IPS-20b (cell line): ENCODE measurements around the gene SHISAL2B.
"Not testable (repeated sequence)": the region's sequence is repeated elsewhere in the genome, so short reads cannot be mapped to it uniquely, and the experiment has no call there.

ENCODE experiments used
- H3K27ac ChIP-seq: one replicate; pipeline ENCODE4 v1.5.1; 2013; ENCODE audit warnings: low read length
- H3K27me3 ChIP-seq: 2 replicates; pipeline ENCODE4 v1.6.1; 2013; ENCODE audit warnings: mild to moderate bottlenecking, low read length, inconsistent platforms; ENCODE audit not compliant: insufficient read depth
- H3K36me3 ChIP-seq: 2 replicates; pipeline ENCODE4 v1.6.1; 2013; ENCODE audit warnings: low read depth, mild to moderate bottlenecking, inconsistent platforms, low read length, moderate library complexity; ENCODE audit not compliant: insufficient read depth
- H3K4me1 ChIP-seq: 2 replicates; pipeline ENCODE4 v1.6.1; 2013; ENCODE audit warnings: mild to moderate bottlenecking, control low read depth, inconsistent platforms, low read length, moderate library complexity; ENCODE audit not compliant: insufficient read depth
- H3K4me3 ChIP-seq: 2 replicates; pipeline ENCODE4 v1.5.1; 2013; ENCODE audit warnings: mild to moderate bottlenecking, low read length, inconsistent platforms
- H3K9ac ChIP-seq: 2 replicates; pipeline ENCODE4 v1.6.1; 2013; ENCODE audit warnings: low read depth, mild to moderate bottlenecking, inconsistent platforms, low read length, moderate library complexity
- H3K9me3 ChIP-seq: 2 replicates; pipeline ENCODE4 v1.6.1; 2013; ENCODE audit warnings: mild to moderate bottlenecking, low read depth, low read length, inconsistent platforms; ENCODE audit not compliant: insufficient read depth

SHISAL2B gene

DNA sequence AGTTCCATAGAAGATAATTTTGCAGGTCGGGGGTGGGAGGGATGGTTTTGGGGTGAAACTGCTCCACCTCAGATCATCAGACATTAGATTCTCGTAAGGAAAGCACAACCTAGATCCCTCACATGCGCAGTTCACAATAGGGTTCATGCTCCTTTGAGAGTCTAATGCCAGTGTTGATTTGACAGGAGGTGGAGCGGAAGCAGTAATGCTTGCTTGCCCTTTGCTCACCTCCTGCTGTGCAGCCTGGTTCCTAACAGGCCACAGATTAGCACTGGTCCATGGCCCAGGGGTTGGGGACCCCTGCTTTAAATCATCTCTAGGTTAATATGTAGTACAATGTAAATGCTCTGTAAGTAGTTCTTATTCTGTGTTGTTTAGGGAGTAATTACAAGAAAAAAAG is 10.5 kb downstream of the SHISAL2B start:
- Histone ChIP-seq H3K9ac (no peak overlapping the region), H3K27me3 (no peaks in the 10 kb centered on the region), H3K9me3 (peaks cover 10% of the 10 kb centered on the region), H3K4me1 (peaks cover 26% of the 10 kb centered on the region), H3K36me3 (peaks cover 8% of the 10 kb centered on the region), H3K27ac (no peak overlapping the region), H3K4me3 (no peak overlapping the region)

DNA sequence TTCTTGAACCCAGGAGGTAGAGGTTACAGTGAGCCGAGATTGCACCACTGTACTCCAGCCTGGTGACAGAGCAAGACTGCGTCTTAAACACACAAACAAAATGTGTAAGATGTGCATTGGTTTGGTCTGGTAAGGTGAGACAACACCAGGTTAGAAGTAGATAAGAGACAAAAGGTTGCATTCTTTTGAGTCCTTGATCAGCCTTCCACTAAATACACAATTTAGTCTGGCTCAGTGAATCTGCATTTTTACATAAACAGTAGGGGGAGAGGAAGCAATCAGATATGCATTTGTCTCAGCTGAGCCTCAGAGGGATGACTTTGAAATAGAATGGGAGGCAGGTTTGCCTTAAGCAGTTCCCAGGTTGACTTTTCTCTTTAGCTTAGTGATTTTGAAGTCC is 15.8 kb downstream of the SHISAL2B start:
- not testable (repeated sequence) for H3K27me3 ChIP-seq, H3K36me3 ChIP-seq
- Histone ChIP-seq H3K4me1 (peaks cover 41% of the 10 kb centered on the region), H3K4me3 (peak overlapping the region; percentile 27), H3K9ac (peak overlapping the region; percentile 55; the same call in 1 of the 2 replicates), H3K9me3 (peaks cover 16% of the 10 kb centered on the region), H3K27ac (peak overlapping the region; percentile 76)

DNA sequence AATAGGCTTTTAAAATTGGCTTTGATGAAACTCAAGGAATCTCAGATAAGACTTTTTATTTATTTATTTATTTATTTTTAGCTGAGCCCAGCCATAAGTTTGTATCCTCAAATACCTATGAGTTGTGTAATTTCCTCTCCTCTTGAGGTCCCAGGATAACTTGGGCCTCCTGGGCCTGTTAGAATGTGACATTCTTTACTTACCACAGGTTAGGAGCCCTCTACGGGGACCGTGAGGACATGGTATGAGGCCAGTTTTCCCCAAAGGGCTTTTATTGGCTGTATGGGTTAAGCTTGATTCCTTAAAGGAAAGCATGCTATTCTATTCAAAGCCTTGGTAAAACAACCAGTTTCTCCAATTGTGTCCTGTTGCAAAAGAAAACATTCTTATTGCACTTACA is 16.9 kb downstream of the SHISAL2B start:
- Histone ChIP-seq H3K36me3 (peaks cover 5% of the 10 kb centered on the region), H3K4me1 (peaks cover 41% of the 10 kb centered on the region), H3K27me3 (no peaks in the 10 kb centered on the region), H3K27ac (no peak overlapping the region), H3K9ac (no peak overlapping the region), H3K9me3 (peaks cover 16% of the 10 kb centered on the region), H3K4me3 (no peak overlapping the region)

DNA sequence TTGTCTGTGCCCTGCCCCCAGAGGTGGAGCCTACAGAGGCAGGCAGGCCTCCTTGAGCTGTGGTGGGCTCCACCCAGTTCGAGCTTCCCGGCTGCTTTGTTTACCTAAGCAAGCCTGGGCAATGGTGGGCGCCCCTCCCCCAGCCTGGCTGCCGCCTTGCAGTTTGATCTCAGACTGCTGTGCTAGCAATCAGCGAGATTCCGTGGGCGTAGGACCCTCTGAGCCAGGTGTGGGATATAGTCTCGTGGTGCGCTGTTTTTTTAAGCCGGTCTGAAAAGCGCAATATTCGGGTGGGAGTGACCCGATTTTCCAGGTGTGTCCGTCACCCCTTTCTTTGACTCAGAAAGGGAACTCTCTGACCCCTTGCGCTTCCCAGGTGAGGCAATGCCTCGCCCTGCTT is 24.2 kb downstream of the SHISAL2B start:
- H3K4me1 ChIP-seq, H3K4me3 ChIP-seq, H3K27me3 ChIP-seq, H3K9ac ChIP-seq, H3K9me3 ChIP-seq, H3K27ac ChIP-seq, H3K36me3 ChIP-seq: not testable (repeated sequence)

DNA sequence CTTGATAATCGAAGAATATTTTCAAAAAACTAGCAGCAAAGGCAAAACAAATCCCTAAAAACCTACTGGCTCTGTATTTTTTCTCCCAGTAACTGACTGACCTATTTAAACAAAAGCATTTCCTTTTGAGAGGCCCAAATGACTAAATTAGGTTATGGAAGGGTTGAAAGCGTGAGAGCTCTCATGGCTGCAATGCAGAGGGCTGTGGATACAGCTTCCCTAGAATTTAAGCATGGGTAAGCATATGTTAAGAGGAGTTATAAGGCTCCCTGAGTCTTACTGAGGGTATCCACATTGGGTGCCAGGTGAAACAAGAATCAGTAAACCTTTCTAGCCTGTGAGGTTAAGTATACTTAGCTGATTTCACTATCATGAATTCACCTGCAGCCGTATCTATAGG is 32.3 kb downstream of the SHISAL2B start:
- Histone ChIP-seq H3K27ac (no peak overlapping the region), H3K36me3 (peaks cover 27% of the 10 kb centered on the region)

DNA sequence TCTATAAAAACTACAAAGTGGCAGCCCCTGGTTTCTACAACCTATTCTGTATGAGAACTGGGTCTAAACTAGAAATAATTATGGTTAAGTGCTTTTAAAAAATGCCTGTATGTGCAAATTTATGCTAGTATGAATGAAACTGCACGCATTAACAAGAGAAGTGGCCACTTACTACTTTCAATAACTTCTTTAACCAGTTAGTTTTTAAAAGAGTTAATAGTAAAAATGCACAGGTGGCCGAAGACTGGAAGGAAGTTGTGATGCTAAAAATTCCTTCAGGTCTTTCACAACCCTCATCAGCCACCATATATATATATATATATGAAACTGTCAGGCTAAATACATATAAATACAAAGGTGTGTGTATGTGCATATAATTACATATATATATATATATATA is 36.8 kb downstream of the SHISAL2B start:
- Histone ChIP-seq H3K9me3 (no peaks in the 10 kb centered on the region), H3K9ac (no peak overlapping the region), H3K4me3 (no peak overlapping the region), H3K36me3 (peaks cover 37% of the 10 kb centered on the region), H3K27ac (no peak overlapping the region), H3K27me3 (no peaks in the 10 kb centered on the region), H3K4me1 (no peaks in the 10 kb centered on the region)

More for the DNA sequence above, 32.3 kb downstream of the SHISAL2B start:
- Histone ChIP-seq H3K27me3 (no peaks in the 10 kb centered on the region), H3K4me3 (no peak overlapping the region), H3K9ac (no peak overlapping the region), H3K9me3 (no peaks in the 10 kb centered on the region), H3K4me1 (no peaks in the 10 kb centered on the region)

DNA sequence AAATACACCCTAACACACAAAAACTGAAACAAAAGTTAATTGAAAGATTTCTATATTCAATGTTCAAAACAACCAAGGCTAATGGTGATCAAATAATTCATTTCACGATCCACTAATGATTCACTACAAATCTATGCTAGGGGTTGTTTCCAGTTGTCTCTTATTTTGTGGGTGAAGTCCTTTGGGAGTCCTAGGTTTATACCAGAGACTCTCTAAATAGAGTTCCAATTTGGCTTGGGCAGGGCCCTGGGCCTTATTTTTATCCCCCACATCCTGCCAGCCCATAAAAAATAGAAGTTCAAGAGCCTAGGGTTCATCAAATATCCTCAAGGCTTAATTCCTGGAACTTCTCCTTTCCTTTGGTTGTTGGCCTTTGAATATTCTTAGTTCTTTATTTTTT is 52.1 kb downstream of the SHISAL2B start:
- H3K27me3 ChIP-seq: no peaks in the 10 kb centered on the region

DNA sequence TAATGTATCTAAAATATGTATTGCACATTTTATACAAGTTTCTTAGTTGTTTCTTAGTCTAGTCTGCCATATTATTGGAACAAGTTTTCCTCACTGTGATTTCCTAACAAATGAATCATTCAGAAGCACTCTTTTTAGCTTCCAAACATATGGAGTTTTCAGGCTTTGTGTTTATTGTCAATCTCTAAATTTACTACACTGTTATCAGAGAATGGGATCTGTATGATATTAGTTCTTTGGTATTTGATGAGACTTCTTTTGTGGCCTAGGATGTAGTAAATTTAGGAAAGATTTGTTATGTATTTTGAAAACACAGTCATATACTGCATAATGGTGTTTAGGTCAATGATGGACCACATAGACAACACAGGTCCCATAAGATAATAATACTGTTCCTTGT is 52.5 kb downstream of the SHISAL2B start:
- H3K4me1 ChIP-seq: peaks cover 6% of the 10 kb centered on the region; the same call in 1 of the 2 replicates
- peaks cover 34% of the 10 kb centered on the region for H3K36me3 ChIP-seq
- H3K9ac ChIP-seq: no peak overlapping the region
- no peaks in the 10 kb centered on the region for H3K27me3 ChIP-seq
- H3K9me3 ChIP-seq: no peaks in the 10 kb centered on the region
- no peak overlapping the region for H3K27ac ChIP-seq
- H3K4me3 ChIP-seq: no peak overlapping the region

More for the DNA sequence above, 52.1 kb downstream of the SHISAL2B start:
- H3K4me3 ChIP-seq: no peak overlapping the region
- H3K4me1 ChIP-seq: peaks cover 6% of the 10 kb centered on the region; the same call in 1 of the 2 replicates
- H3K9ac ChIP-seq: no peak overlapping the region
- no peaks in the 10 kb centered on the region for H3K9me3 ChIP-seq
- peaks cover 35% of the 10 kb centered on the region for H3K36me3 ChIP-seq
- no peak overlapping the region for H3K27ac ChIP-seq

DNA sequence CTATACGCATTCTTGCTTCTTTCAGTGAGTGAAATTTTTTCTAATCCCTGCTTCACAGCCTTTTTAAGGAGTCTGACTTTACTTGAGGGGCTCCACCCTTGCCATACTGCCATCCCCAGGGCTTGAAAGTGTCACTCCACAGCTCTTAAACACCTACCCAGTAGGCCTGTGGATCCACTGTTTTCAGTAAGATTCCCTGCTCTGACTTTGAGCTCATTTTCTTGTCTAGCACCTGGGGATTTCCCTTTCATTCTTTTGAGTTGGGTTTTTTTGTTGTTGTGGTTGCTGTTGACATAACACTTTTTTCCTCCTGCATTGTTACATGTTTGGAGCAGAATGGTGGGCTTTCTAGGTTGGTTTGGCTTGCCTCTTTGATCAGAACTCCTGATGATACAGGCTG is 54.6 kb downstream of the SHISAL2B start:
- Histone ChIP-seq H3K4me1 (peaks cover 6% of the 10 kb centered on the region; the same call in 1 of the 2 replicates), H3K27ac (no peak overlapping the region), H3K9ac (no peak overlapping the region), H3K36me3 (peaks cover 15% of the 10 kb centered on the region), H3K9me3 (no peaks in the 10 kb centered on the region; the same call in 1 of the 2 replicates), H3K4me3 (no peak overlapping the region), H3K27me3 (no peaks in the 10 kb centered on the region)

DNA sequence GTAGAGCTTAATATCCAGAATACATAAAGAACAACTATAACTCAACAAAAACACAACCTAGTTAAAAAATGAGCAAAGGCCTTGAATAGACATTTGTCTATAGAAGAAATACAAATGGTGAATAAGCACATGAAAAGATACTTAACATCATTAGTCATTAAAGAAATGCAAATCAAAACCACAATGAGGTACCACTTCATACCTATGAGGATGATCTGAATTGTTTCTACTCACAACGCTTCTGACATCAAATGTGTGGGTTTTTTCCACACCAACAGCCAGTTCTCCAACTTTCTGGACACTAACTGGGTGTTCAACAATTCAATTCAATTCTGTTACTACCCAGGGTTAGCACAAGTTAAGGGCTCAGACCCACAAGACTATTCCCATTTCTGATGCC is 56.1 kb downstream of the SHISAL2B start:
- Histone ChIP-seq H3K4me1 (peaks cover 6% of the 10 kb centered on the region; the same call in 1 of the 2 replicates), H3K27ac (no peak overlapping the region), H3K27me3 (no peaks in the 10 kb centered on the region), H3K9me3 (no peaks in the 10 kb centered on the region; the same call in 1 of the 2 replicates), H3K4me3 (no peak overlapping the region), H3K36me3 (peaks cover 10% of the 10 kb centered on the region; the same call in 1 of the 2 replicates), H3K9ac (no peak overlapping the region)

DNA sequence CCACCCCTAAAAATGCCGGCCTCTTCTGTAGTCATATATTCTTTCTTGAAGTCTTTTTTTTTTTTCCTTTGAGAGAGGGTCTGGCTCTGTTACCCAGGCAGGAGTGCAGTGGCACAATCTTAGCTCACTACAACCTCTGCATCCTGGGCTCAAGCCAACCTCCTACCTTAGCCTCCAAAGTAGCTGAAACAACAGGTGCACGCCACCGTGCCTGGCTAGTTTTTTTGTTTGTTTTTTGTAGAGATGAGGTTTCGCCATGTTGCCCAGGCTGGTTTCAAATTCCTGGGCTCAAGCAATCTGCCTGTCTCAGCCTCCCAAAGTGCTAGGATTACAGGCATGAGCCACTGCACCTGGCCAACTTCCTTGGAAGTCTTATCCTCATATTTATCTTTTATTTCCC is 59.1 kb downstream of the SHISAL2B start:
- Histone ChIP-seq H3K4me1 (peaks cover 6% of the 10 kb centered on the region), H3K9ac (no peak overlapping the region), H3K36me3 (peaks cover 29% of the 10 kb centered on the region), H3K27me3 (no peaks in the 10 kb centered on the region), H3K4me3 (no peak overlapping the region), H3K27ac (no peak overlapping the region), H3K9me3 (no peaks in the 10 kb centered on the region; the same call in 1 of the 2 replicates)

DNA sequence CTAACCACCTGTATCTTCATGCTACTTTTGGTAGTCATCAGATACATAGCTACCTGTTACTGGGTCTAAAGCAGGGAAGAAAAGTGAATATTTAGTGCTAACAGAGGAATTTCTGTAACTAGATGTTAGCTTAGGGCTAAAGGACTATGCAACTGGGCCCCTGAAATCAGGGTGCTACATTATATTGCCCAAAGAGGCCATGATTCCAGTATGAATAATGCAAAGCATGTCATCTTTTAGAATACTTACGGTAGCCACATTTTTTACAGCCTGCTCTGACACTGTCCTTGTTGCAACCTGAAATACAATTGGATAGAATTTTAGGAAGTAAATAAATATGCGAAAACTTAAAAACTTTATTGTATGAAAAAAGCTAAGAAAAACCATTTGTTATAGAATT is 63.8 kb downstream of the SHISAL2B start:
- no peaks in the 10 kb centered on the region; the same call in 1 of the 2 replicates for H3K4me1 ChIP-seq

More for the DNA sequence above, 63.8 kb downstream of the SHISAL2B start:
- peaks cover 44% of the 10 kb centered on the region for H3K36me3 ChIP-seq
- no peaks in the 10 kb centered on the region for H3K9me3 ChIP-seq
- H3K27ac ChIP-seq: no peak overlapping the region
- H3K27me3 ChIP-seq: no peaks in the 10 kb centered on the region
- H3K9ac ChIP-seq: no peak overlapping the region
- H3K4me3 ChIP-seq: no peak overlapping the region
